Measurements from ENCODE around the gene CASQ1. TPM values are rescaled to one million over a fixed set of nuclear protein-coding genes. Genes with fewer than 3 reads are reported as not detected.

CASQ1 gene
- total RNA-seq = 27.0 TPM
- long read RNA-seq, transcript CASQ1-201 (11 exons, 1,897 nt) = major isoform, 21 of 23 reads
- long read RNA-seq, partial matches to known transcripts = 2 of 23 reads
- long read RNA-seq, other reads (novel, unspliced or antisense) = 0 of 23 reads

DNA sequence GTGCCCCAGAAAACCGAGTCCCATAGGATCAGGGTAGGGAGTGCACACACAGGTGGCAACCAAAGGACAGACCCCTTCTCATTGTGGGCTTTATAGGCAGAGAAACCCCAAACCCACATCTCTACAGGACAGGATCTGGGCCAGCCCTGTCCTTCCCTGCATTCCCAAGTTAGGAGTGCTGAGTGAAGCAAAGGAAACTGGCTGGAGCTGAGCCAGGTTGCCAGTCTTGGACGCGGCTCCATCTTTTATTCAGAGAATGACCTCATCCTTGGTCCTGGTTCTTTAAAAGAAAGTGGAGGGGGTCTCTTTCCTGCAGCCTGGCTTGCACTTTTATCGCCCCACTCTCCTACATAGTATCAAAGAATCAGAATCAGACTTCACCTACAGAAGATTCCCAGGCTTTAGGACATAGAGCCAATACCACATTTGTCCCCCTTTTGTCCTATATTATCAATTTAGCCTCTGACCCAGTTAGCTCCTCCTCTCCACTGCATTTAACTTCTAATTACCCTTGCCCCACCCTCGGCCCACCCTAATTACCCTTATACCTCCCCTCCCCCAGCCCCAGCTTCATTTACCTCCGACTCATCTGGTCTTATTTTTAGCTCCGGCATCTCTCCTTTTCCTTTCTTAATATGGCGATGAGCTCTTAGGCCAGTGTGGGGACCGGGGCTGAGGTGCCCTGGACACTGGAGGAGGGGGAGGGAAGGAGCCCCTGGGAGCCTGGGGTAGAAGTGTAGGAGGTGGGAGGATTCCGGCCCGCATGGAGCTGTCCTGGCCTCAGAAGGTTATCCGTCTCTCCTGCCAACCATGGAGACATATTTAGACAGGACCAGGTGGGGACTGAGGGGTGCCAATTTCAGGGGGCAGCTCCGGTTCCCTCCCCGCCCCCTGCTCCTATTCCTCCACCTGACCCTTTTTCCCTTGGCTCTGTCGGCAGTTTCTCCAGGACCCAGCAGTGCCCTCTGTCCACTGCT, at the start of gene CASQ1:
TSS of gene CASQ1 (plus strand) at position 927 of the 977 bp plus-strand sequence. CDS start 177 bp downstream, outside the sequence.
- no peak for DNase-seq (ENCODE audit: missing footprints)
- peak; percentile 17 for ATAC-seq
- intact Hi-C loops (cut with DNase I) = loop anchor here (2.0 kb wide), 1 partner anchor 31 kb away; no protein-coding TSS in a partner anchor

DNA sequence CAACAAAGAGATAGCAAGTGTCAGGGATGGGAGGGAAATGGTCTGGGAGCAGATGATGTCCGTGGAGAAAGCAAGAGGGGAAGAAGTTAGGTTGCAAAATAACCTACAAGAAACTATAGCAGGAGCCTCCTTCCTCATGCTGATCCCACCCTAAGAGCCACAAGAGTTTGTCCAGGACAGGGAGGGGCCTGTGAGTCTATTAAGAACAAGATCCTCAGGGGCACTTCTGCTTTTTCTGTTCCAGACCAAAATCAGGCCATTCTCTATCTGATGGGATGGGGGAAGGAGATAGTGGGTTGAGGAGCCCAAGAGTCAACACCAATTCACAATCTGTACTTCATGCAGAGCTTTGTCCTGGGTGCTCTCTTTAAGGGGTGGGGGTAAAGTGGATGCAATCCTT, 46.7 kb upstream of the CASQ1 start:
- ATAC-seq = peak; percentile 14
- DNase-seq (ENCODE audit: missing footprints) = no peak
- intact Hi-C loops (cut with DNase I) = no loop called here

DNA sequence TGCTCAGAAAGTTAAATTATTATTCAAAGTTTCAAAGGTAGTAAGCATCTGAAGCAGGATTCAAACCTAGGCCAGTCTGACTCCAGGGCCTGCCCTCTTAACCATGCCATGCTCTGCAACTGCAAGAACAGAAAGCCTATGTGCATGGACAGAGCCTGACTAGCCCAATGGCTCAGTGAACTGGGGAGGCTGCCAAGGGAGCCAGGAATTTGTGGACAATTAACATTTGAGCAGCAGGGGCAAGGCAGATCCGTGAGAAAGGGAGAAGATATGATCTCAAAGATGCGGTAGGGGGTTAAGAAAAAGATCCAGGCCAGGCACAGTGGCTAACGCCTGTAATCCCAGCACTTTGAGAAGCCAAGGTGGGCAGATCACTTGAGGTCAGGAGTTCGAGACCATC, 45.5 kb upstream of the CASQ1 start:
- ATAC-seq = no peak
- no peak for DNase-seq (ENCODE audit: missing footprints)
- intact Hi-C loops (cut with DNase I) = no loop called here

DNA sequence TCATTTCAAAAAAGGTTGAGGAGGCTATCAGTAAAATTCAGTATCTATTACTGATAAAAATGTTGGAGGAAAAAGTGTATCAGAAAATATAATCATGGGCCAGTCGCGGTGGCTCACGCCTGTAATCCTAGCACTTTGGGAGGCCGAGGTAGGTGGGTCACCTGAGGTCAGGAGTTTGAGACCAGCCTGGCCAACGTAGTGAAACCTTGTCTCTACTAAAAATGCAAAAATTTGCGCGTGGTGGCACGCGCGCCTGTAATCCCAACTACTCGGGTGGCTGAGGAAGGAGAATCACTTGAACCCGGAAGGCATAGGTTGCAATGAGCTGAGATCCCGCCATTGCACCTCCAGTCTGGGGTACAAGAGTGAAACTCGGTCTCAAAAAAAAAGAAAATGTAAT, 44.3 kb upstream of the CASQ1 start:
- intact Hi-C loops (cut with DNase I) = no loop called here
- no peak for ATAC-seq
- DNase-seq (ENCODE audit: missing footprints) = no peak

DNA sequence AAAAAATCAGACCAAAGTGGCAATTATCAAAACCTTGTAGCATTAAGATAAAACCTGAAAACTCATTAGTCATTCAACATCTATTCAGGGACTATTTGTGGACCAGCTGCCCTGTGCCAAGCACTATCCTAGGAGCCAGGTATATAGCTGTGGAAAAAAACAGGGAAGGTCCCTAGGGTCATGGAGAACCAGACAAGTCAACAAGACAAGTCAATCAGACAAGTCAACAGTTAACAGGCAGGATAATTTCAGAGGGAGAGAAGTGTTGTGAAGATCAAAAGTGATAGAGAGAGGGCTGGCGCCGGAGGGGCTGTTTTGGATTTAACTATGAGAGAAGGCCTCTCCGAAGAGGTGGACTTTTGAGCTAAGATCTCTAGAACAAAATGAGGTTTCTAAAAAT, 42.3 kb upstream of the CASQ1 start:
- intact Hi-C loops (cut with DNase I) = no loop called here
- ATAC-seq (no peak), DNase-seq (ENCODE audit: missing footprints) (no peak)

DNA sequence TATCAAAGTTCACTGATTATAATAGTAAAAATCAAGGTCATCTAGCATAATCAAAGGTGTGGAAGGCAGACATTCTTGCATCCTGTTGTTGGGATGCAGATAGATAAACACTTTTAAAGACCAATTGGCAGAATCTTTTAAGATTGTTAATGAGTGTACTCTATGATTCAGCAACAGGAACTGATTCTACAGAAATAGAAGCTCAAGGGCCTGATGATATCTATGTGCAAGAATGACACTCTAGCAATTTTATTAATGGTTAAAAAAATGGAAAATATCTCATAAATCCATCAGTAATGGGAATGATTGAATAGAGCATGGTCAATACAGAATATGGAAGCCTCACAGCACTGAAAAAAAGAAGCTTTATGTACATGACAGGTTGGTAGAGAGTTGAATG, 41.1 kb upstream of the CASQ1 start:
- DNase-seq (ENCODE audit: missing footprints) (no peak), ATAC-seq (no peak)
- intact Hi-C loops (cut with DNase I) = no loop called here

DNA sequence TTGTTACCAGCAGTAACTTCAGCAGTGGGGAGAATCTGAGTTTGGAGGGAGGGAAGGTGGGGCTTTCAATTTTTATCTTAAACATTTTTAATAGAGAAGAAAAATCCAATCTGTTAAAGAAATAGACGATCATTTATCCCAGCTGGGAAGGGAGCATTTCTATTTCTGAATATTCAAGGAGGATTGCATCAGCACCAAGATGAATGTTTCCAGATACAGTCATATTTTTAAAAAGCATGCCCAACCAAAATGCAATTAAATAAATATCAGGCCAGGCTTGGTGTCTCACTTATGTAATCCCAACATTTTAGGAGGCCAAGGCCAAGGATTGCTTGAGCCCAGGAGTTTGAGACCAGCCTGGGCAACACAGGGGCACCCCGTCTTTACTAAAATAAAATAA, 40.7 kb upstream of the CASQ1 start:
- no peak for ATAC-seq
- DNase-seq (ENCODE audit: missing footprints) = no peak
- intact Hi-C loops (cut with DNase I) = no loop called here

DNA sequence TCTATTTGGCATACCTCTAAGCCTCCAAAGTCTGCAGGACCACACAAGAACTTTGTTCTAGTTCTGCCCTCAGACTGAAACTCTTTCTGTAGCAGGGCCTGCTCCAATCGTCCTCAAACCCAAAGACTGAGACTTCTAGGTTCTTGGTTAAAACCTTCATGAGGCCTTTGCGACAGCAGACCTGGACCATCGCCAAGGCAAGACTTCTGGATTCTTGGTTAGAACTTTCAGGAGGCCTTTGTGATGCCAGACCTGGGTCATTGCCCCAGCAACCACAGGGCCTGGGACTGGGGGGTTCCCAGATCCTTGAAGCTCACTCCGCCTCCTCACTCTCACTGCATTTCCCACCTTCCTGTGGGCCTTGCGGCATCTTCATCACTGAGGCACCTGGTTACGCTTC, 39.1 kb upstream of the CASQ1 start, which contains the start of gene ATP1A4:
TSS of gene ATP1A4 (plus strand) at position 301 of the 400 bp plus-strand sequence. CDS start 438 bp downstream, outside the sequence.
- intact Hi-C loops (cut with DNase I) = no loop called here
- DNase-seq (ENCODE audit: missing footprints) (no peak), ATAC-seq (no peak)

DNA sequence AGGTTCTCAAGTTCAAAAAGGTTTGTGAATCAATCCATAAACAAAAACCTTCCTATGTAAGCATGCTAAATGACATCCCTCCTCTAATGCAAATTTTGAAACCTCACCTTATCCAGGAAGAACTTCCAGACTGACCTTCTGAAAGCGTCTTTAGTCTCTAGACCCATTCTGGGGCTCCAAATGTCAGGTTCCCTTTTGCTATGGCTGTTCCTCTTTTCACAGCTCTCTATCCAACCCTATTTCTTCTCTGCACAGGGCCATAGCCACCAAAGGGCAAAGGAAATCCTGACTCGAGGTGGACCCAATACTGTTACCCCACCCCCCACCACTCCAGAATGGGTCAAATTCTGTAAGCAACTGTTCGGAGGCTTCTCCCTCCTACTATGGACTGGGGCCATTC, 35.6 kb upstream of the CASQ1 start:
- ATAC-seq (no peak), DNase-seq (ENCODE audit: missing footprints) (no peak)
- intact Hi-C loops (cut with DNase I) = no loop called here

DNA sequence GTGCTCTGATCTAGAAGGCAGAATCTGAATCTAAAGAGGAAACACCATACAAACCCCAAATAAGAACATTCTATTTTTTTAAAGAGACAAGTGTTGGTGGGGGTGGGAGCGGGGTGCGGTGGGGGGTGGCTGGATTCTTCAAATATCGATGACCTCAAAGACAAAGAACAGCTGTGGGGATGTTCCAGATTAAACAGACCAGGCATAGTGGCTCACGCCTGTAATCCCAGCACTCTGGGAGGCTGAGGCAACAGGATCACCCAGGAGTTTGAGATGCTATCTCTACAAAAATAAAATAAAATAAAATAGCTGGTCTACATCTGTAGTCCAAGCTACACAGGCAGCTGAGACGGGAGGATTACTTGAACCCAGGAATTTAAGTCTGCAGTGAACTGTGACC, 34.0 kb upstream of the CASQ1 start:
- DNase-seq (ENCODE audit: missing footprints) = no peak
- no peak for ATAC-seq
- intact Hi-C loops (cut with DNase I) = no loop called here

DNA sequence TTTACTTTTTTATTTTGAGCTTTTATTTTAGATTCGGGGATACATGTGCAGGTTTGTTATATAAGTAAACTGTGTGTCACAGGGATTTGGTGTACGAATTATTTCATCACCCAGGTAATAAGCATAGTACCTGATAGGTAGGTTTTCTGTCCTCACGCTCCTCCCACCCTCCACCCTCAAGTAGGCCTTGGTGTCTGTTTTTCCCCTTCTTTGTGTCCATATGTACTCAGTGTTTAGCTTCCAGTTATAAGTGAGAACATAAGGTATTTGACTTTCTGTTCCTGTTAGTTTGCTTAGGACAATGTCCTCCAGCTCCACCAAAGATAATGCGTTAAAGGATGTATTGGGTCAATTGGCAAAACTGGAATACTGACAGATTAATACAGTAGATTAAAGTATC, 33.2 kb upstream of the CASQ1 start:
- intact Hi-C loops (cut with DNase I) = no loop called here
- DNase-seq (ENCODE audit: missing footprints) (no peak), ATAC-seq (no peak)

DNA sequence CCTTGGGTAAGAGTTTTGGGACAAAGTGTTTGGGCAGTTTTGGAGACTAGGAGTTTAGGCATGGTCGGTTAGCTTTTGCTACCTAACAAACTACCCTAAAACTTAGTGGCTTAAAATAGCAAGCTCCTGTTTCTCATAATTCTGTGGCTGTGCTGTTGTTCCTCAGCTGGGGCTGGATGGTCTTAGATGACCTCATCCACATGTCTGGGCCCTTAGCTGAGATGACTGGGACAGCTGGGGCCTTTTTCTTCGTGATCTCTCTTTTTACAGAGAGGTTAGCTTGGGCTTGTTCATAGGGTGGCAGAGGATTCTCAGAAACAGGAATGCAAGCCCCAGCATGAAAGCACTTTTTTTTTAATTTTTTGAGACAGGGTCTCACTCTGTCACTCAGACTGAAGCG, 32.3 kb upstream of the CASQ1 start:
- intact Hi-C loops (cut with DNase I) = loop anchor here (2.0 kb wide), 1 partner anchor 31 kb away; no protein-coding TSS in a partner anchor
- ATAC-seq (no peak), DNase-seq (ENCODE audit: missing footprints) (no peak)

DNA sequence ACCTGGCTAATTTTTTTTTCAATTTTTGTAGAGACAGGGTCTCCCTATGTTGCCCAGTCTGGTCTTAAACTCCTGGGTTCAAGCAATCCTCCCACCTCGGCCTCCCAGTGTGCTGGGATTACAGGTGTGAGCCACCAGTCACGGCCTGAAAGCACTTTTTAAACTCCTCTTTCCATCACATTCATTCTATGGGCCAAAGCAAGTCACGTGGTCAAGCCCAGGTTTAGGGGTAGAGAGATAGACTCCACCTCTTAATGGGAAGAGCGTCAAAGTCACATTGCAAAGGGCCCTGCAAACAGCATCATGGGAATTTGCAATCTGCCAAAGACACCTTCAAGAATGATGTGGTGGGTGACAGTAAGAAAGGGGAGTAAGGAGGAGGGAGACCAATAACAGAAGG, 31.8 kb upstream of the CASQ1 start:
- no peak for ATAC-seq
- DNase-seq (ENCODE audit: missing footprints) = no peak
- intact Hi-C loops (cut with DNase I) = loop anchor here (2.0 kb wide), 1 partner anchor 30 kb away; no protein-coding TSS in a partner anchor

DNA sequence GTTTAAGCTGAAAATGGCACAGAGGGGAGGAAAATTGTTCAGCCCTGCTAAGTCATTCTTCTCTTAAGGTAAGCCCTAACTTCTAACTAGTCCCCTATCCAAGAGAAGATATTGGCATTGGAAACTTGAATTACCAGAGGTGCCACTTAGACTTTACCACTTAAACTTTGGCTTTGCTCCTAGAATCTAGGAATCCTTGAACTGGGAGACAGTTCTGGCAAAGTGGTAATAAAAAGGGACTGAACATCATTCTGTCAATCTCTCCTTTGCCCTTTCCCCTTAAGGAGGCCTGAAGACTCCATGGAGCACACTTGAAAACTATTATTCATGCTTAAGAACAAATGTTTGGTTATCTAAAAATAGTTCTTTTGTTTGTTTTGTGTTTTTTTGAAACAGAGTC, 30.5 kb upstream of the CASQ1 start:
- ATAC-seq = peak; percentile 45
- no peak for DNase-seq (ENCODE audit: missing footprints)
- intact Hi-C loops (cut with DNase I) = loop anchor here (2.0 to 5.0 kb wide), 2 partner anchors 29 to 43 kb away; partner anchors contain the start of gene ATP1A2

DNA sequence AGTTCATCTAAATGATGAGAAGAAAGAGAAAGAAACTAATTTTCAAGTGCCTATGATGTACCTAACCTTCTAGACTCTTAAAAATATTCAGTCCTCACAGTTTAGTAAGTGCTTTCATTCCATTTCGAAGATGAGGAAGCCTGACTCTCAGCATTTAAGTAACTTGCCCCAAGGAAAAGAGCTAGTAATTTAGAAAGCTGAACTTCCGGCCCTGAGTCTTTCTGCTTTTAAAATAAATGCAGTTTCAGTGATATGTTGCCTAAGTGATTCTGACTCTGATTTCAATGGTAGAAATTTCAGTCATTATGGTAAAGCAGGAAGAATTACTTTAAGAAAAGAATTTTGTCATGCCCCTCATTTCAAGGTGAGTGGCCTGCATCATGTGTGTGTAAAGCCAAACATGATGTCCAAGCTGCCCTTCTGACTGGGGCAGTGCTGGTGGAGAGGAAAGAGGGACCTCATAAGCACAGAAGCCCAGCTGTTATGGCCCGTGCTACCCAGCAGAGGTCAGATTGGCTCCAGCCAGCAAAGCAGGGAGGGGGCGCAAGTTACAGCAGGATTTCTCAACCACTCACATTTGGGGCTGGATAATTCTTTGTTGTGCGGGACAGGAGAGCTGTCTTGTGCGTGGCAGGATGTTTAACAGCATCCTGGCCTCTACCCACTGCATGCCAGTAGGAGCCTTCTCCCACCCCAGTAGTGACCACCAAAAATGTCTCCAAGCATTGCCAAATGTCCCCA, 28.2 kb upstream of the CASQ1 start:
- peak; percentile 43 for ATAC-seq
- no peak for DNase-seq (ENCODE audit: missing footprints)
- intact Hi-C loops (cut with DNase I) = loop anchor here (5.0 kb wide), 1 partner anchor 45 kb away; the partner anchor contains the start of gene ATP1A2

DNA sequence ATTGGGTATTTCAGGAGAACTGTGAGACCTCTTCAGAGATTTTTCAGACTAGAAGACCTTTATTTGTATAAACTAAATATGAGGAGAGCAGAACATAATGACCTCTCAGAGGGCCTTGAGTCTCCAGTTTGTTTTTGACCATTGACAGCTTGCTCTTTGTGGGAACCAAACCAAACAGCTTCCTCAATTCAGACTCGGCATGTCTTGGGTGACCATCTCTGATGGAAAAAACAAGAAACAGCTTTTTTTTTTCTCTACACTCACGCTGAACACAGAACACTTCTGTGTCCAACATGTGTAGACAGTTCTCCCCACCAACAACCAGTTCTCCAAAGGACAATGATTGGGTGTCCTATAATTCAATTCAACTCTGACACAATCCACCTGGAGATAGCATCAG, 27.4 kb upstream of the CASQ1 start:
- ATAC-seq (no peak), DNase-seq (ENCODE audit: missing footprints) (no peak)
- intact Hi-C loops (cut with DNase I) = loop anchor here (5.0 kb wide), 1 partner anchor 46 kb away; the partner anchor contains the start of gene ATP1A2

DNA sequence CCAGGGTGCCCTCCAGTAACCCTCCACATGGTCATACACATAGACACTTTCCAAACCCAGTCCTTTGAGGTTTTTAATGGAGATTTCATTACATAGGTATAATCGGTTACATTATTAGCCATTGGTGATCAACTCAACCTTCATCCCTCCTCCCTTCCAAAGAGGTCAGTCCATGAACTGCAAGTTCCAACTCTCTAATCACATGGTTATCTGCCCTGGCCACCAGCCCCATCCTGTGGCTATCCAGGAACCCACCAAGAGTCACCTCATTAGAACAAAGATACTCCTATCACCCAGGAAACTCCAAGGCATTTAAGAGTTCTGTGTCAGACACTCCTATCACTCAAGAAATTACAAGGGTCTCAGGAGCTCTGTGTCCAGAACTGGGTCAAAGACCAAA, 26.8 kb upstream of the CASQ1 start:
- ATAC-seq = no peak
- DNase-seq (ENCODE audit: missing footprints) = no peak
- intact Hi-C loops (cut with DNase I) = loop anchor here (5.0 kb wide), 1 partner anchor 46 kb away; the partner anchor contains the start of gene ATP1A2

DNA sequence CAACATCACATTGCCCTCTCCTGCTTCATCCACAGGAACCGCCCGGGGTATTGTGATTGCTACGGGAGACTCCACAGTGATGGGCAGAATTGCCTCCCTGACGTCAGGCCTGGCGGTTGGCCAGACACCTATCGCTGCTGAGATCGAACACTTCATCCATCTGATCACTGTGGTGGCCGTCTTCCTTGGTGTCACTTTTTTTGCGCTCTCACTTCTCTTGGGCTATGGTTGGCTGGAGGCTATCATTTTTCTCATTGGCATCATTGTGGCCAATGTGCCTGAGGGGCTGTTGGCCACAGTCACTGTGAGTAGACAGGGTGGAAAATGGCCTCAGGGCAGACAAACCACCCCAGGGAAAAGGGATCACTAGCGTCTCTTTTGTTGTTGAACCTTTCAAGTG, 26.3 kb upstream of the CASQ1 start:
- intact Hi-C loops (cut with DNase I) = loop anchor here (5.0 kb wide), 1 partner anchor 47 kb away; the partner anchor contains the start of gene ATP1A2
- ATAC-seq (no peak), DNase-seq (ENCODE audit: missing footprints) (no peak)

Measured in Right ventricle myocardium inferior (tissue), 1 donor.